ENCODE data around the gene C19orf38. TPM values are rescaled to one million over a fixed set of nuclear protein-coding genes. Genes with fewer than 3 reads are reported as not detected.

The C19orf38 gene
- total RNA-seq, 1 experiment from 2014 or later, result 0.07 TPM

DNA sequence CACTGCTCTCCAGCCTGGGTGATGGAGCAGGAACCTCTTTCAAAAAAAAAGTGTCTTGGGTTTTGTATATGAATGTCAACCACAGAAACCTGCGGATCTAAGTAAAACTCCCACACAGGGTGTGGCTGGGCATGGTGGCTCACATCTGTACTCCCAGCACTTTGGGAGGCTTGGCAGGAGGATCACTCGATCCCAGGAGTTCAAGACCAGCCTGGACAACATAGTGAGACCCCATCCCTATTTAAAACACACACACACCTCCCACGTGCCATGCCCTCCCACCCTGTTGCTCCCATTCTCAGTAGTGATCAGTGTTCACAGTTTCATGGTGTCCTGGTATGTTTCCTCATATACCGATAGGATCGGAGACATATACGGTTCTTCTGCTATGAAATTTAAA, 21.4 kb upstream of the C19orf38 start:
- Histone ChIP-seq H3F3A (ENCODE audit: low read length, unreplicated experiment) (no peaks in the 10 kb centered on the region), H3K79me2 (ENCODE audit: low read length) (no peaks in the 10 kb centered on the region), H3K4me1 (ENCODE audit: insufficient read depth, low read length) (no peaks in the 10 kb centered on the region), H3K4me2 (ENCODE audit: low read length) (no peak overlapping the region), H3K27me3 (ENCODE audit: low read length) (no peaks in the 10 kb centered on the region), H3K27ac (ENCODE audit: low read length) (no peak overlapping the region), H3K36me3 (ENCODE audit: low read depth, low read length) (peaks cover 25% of the 10 kb centered on the region), H3K9me3 (ENCODE audit: low read length) (no peaks in the 10 kb centered on the region), H2AFZ (ENCODE audit: low read length) (no peak overlapping the region), H3K9me2 (replicated peaks; ENCODE audit: low read length) (no peaks in the 10 kb centered on the region), H3K9ac (ENCODE audit: low read length) (no peak overlapping the region), H3K4me3 (ENCODE audit: low read length) (no peak overlapping the region), H4K20me1 (ENCODE audit: low read length) (no peaks in the 10 kb centered on the region)
- DNase-seq, result no peak
- TF ChIP-seq, protein P1, sequence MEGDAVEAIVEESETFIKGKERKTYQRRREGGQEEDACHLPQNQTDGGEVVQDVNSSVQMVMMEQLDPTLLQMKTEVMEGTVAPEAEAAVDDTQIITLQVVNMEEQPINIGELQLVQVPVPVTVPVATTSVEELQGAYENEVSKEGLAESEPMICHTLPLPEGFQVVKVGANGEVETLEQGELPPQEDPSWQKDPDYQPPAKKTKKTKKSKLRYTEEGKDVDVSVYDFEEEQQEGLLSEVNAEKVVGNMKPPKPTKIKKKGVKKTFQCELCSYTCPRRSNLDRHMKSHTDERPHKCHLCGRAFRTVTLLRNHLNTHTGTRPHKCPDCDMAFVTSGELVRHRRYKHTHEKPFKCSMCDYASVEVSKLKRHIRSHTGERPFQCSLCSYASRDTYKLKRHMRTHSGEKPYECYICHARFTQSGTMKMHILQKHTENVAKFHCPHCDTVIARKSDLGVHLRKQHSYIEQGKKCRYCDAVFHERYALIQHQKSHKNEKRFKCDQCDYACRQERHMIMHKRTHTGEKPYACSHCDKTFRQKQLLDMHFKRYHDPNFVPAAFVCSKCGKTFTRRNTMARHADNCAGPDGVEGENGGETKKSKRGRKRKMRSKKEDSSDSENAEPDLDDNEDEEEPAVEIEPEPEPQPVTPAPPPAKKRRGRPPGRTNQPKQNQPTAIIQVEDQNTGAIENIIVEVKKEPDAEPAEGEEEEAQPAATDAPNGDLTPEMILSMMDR (conservative IDR thresholded peaks at IDR 0.05; ENCODE audit: low read depth, low read length), result no peak
- TF ChIP-seq EZH2phosphoT487 (IDR thresholded peaks at IDR 0.05; ENCODE audit: borderline replicate concordance, low read length), result no peak
- no peak for TF ChIP-seq EZH2 (IDR thresholded peaks at IDR 0.05; ENCODE audit: low read length, unreplicated experiment)
- CTCF ChIA-PET, result no interaction called here
- no peak for ATAC-seq
- intact Hi-C loops (cut with micrococcal nuclease), result no loop called here
- no TSS peak for BruUV-seq (replicated peaks)
- POLR2A ChIA-PET (ENCODE audit: unreplicated experiment), result no interaction called here

DNA sequence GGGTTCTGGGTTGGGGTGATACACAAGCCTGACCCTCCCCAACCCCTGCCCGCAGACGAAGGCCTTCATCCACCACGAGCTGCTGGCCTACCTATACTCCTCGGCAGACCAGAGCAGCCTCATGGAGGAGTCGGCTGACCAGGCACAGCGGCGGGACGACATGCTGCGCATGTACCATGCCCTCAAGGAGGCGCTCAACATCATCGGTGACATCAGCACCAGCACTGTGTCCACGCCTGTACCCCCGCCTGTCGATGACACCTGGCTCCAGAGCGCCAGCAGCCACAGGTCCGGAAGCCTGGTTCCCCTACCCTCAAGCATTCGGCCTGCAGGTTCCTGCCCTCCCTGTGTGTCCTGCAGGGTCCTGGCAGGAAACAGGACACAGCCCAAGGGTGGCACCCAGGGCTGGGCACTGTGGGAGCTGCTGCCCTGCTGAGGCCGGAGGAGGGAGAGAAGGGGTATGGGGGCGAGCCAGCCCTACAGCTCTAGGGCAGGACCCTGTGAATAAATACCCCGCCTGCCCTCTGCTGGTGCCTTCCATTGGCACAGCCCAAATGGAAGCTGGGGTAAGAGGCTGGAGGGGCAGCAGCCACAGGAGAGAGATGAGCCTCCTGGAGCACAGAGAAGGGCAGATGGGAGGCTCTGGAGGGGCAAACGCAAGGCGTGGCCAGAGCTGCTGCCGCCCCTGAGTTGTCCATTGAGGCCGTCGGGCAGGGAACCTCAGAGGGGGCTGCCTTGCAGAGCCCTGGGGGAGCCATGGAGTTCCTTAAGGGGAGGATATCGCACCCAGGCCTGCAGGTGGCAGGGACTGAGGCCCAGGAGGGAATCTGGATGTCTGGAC, 19.0 kb upstream of the C19orf38 start:
- Histone ChIP-seq H3K27ac (ENCODE audit: low read length) (no peak overlapping the region), H3K9ac (ENCODE audit: low read length) (no peak overlapping the region), H3K9me3 (ENCODE audit: low read length) (no peaks in the 10 kb centered on the region), H3F3A (ENCODE audit: low read length, unreplicated experiment) (no peaks in the 10 kb centered on the region), H2AFZ (ENCODE audit: low read length) (no peak overlapping the region), H3K79me2 (ENCODE audit: low read length) (no peaks in the 10 kb centered on the region), H3K36me3 (ENCODE audit: low read depth, low read length) (peaks cover 32% of the 10 kb centered on the region), H3K4me3 (ENCODE audit: low read length) (no peak overlapping the region), H3K9me2 (replicated peaks; ENCODE audit: low read length) (no peaks in the 10 kb centered on the region), H3K27me3 (ENCODE audit: low read length) (no peaks in the 10 kb centered on the region), H3K4me1 (ENCODE audit: insufficient read depth, low read length) (no peaks in the 10 kb centered on the region), H3K4me2 (ENCODE audit: low read length) (no peak overlapping the region), H4K20me1 (ENCODE audit: low read length) (no peaks in the 10 kb centered on the region)
- peak; percentile 46 for ATAC-seq
- ChIA-PET CTCF (interaction anchor here (0.6 to 1.3 kb wide), 5 partner anchors 8 to 130 kb away, joined by 3 to 4 read pairs (median 3); partner anchors contain the start of gene DNM2), POLR2A (ENCODE audit: unreplicated experiment) (no interaction called here)
- intact Hi-C loops (cut with micrococcal nuclease), result no loop called here
- TF ChIP-seq EZH2 (IDR thresholded peaks at IDR 0.05; ENCODE audit: low read length, unreplicated experiment), result no peak
- TF ChIP-seq, protein P1 (conservative IDR thresholded peaks at IDR 0.05; ENCODE audit: low read depth, low read length), result peak; percentile 48
- DNase-seq, result peak; percentile 35
- no TSS peak for BruUV-seq (replicated peaks)

DNA sequence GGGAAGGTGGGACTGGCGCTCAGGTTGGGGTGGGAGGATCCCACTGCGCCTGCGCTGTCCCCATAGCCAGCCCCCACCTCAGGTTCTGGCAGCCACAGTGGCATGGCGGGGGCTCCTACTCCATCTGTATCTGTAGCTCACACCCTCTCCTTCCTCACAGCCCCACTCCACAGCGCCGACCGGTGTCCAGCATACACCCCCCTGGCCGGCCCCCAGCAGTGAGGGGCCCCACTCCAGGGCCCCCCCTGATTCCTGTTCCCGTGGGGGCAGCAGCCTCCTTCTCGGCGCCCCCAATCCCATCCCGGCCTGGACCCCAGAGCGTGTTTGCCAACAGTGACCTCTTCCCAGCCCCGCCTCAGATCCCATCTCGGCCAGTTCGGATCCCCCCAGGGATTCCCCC, 18.2 kb upstream of the C19orf38 start:
- H3K9ac ChIP-seq (ENCODE audit: low read length), result no peak overlapping the region
- no peak overlapping the region for H3K4me3 ChIP-seq (ENCODE audit: low read length)
- H3K9me3 ChIP-seq (ENCODE audit: low read length), result no peaks in the 10 kb centered on the region
- DNase-seq (no peak), ATAC-seq (no peak)
- no peaks in the 10 kb centered on the region for H3K9me2 ChIP-seq (replicated peaks; ENCODE audit: low read length)
- no peaks in the 10 kb centered on the region for H3F3A ChIP-seq (ENCODE audit: low read length, unreplicated experiment)
- no peak overlapping the region for H3K4me2 ChIP-seq (ENCODE audit: low read length)
- no peak overlapping the region for H2AFZ ChIP-seq (ENCODE audit: low read length)
- no peaks in the 10 kb centered on the region for H3K79me2 ChIP-seq (ENCODE audit: low read length)
- H4K20me1 ChIP-seq (ENCODE audit: low read length), result no peaks in the 10 kb centered on the region
- H3K27ac ChIP-seq (ENCODE audit: low read length), result no peak overlapping the region
- peaks cover 26% of the 10 kb centered on the region for H3K36me3 ChIP-seq (ENCODE audit: low read depth, low read length)
- intact Hi-C loops (cut with micrococcal nuclease), result no loop called here
- no TSS peak for BruUV-seq (replicated peaks)
- H3K27me3 ChIP-seq (ENCODE audit: low read length), result no peaks in the 10 kb centered on the region
- no peak for TF ChIP-seq EZH2 (IDR thresholded peaks at IDR 0.05; ENCODE audit: low read length, unreplicated experiment)
- no peak for TF ChIP-seq EZH2phosphoT487 (IDR thresholded peaks at IDR 0.05; ENCODE audit: borderline replicate concordance, low read length)
- TF ChIP-seq, protein P1 (conservative IDR thresholded peaks at IDR 0.05; ENCODE audit: low read depth, low read length), result no peak
- H3K4me1 ChIP-seq (ENCODE audit: insufficient read depth, low read length), result peaks cover 3% of the 10 kb centered on the region
- ChIA-PET POLR2A (ENCODE audit: unreplicated experiment) (no interaction called here), CTCF (interaction anchor here (1.1 to 1.3 kb wide), 2 partner anchors 34 to 112 kb away, joined by 3 to 4 read pairs; partner anchors contain the start of gene DNM2)
